Stomach (tissue), 9 donors: ENCODE results near the gene STC2. TPM values are rescaled to one million over a fixed set of nuclear protein-coding genes. Genes with fewer than 3 reads are reported as not detected.

Experiments
- DNase-seq, 2 donors: peaks; one replicate each; pipeline versions ENCODE4 v3.0.0 to v3.0.0-alpha.2; 2013 to 2019
- H3K27ac ChIP-seq, 5 donors: fragments of 200-600 bp in 4 of 5; sonication (generic) in 4 of 5; one replicate each; pipeline ENCODE4 v1.5.1; 2013 to 2019; ENCODE audit warnings: mild to moderate bottlenecking in 1 of 5, moderate library complexity in 1 of 5
- H3K27me3 ChIP-seq, 3 donors: fragments of 200-600 bp; sonication (generic); one replicate each; pipeline ENCODE4 v1.5.1; 2017 to 2019; ENCODE audit warnings: mixed run types in 1 of 3
- H3K36me3 ChIP-seq, 4 donors: fragments of 200-600 bp; sonication (generic); 1 replicate in 3 of 4; 2 replicates in 1 of 4; pipeline ENCODE4 v1.5.1; 2016 to 2019
- H3K4me1 ChIP-seq, 4 donors: fragments of 200-600 bp; sonication (generic); one replicate each; pipeline ENCODE4 v1.5.1; 2016 to 2019
- H3K4me3 ChIP-seq, 4 donors: fragments of 200-600 bp; sonication (generic) in 3 of 4; one replicate each; pipeline ENCODE4 v1.5.1; 2016 to 2019; ENCODE audit warnings: mild to moderate bottlenecking in 1 of 4
- H3K9me3 ChIP-seq, 4 donors: fragments of 200-600 bp; sonication (generic); one replicate each; pipeline ENCODE4 v1.5.1; 2016 to 2019
- EP300 ChIP-seq: sonication (generic); formaldehyde crosslinking; IDR thresholded peaks from one replicate; pipeline ENCODE4 v1.6.1; 2017; ENCODE audit warnings: antibody characterized with exemption
- POLR2A ChIP-seq, 4 donors: fragments of 450-650 bp; IDR thresholded peaks; one replicate each; pipeline ENCODE4 v1.6.1; 2016; ENCODE audit warnings: antibody characterized with exemption in 4 of 4, control low read depth in 2 of 4, mild to moderate bottlenecking in 1 of 4, moderate library complexity in 1 of 4
- POLR2AphosphoS5 ChIP-seq, 3 donors: sonication (generic); formaldehyde crosslinking; IDR thresholded peaks; one replicate each; pipeline ENCODE4 v1.6.1; 2016; ENCODE audit warnings: antibody characterized with exemption in 3 of 3
- WGBS, 5 donors: extraction: QIAGEN DNeasy Blood & Tissue Kit in 3 of 5; methylation state at CpG; one replicate each; pipeline versions ENCODE4 v1.1.5 to v1.1.7; 2013 to 2018; 5-methylcytosine and 5-hydroxymethylcytosine counted together
- intact Hi-C: fragments of 100-400 bp; cut with DNase I; formaldehyde crosslinking; loops from one replicate; pipeline ENCODE4 v1.15.1; 2023; ENCODE audit warnings: low total_unique reads
- polyA plus RNA-seq, 3 donors: library from polyadenylated mRNA; stranded (reverse); fragments of 200-250 nt; gene quantifications; one replicate each; pipeline ENCODE4 v1.2.3, GENCODE V29; 2013
- total RNA-seq, 5 donors: library from RNA; depleted of rRNA; stranded (reverse); fragments of >200 nt; gene quantifications; one replicate each; pipeline versions ENCODE4 v1.1.0 to v1.2.3, GENCODE V29; 2014 to 2016
- TF ChIP-seq, protein P1 (sequence below), 7 experiments: fragments of 450-650 bp in 4 of 7; fragments of 200-600 bp in 3 of 7; sonication (generic) in 3 of 7; IDR thresholded peaks; one replicate each; pipeline ENCODE4 v1.5.1; 2016 to 2019; ENCODE audit warnings: antibody characterized with exemption in 7 of 7, control low read depth in 2 of 7, mild to moderate bottlenecking in 1 of 7
- donor health status: healthy with polysubstance abuse.
- donor health status: Bipolar disorder and iron deficiency.
- donor health status: healthy.

The STC2 gene
- total and polyA plus RNA-seq, 8 donors, result 0.15 to 2.6 (median 0.89) TPM; not detected in 1

GRCh38 chr5:173326501-173326960, 1.7 kb downstream of the STC2 start:
- peak in 1 of 3 donors; percentile 18 for TF ChIP-seq POLR2AphosphoS5 (IDR thresholded peaks at IDR 0.05)
- TF ChIP-seq EP300, result no peak
- Histone ChIP-seq H3K27me3 (peaks cover 13 to 80% (median 41%) of the 10 kb centered on the region in 3 donors), H3K36me3 (no peaks in the 10 kb centered on the region), H3K9me3 (no peaks in the 10 kb centered on the region), H3K27ac (peak overlapping the region in 2 of 5 donors; percentile 39 to 51), H3K4me3 (peak overlapping the region; percentile 41 to 55 (median 46)), H3K4me1 (peaks cover 36 to 68% (median 55%) of the 10 kb centered on the region in 4 donors)
- WGBS, 5 donors, result 9 to 27% (median 22%) methylated on average over 15 of the region's 15 CpGs
- DNase-seq, result no peak
- intact Hi-C loops, result no loop called here

- DNase-seq, result no peak
- no peaks in the 10 kb centered on the region for H3K9me3 ChIP-seq
- H3K27ac ChIP-seq, result peak overlapping the region in 4 of 5 donors; percentile 58 to 70 (median 64)
- H3K4me3 ChIP-seq, result no peak overlapping the region
- H3K4me1 ChIP-seq, result peaks cover 36 to 76% (median 59%) of the 10 kb centered on the region in 4 donors
- intact Hi-C loops, result no loop called here
- H3K27me3 ChIP-seq, result peaks cover 13 to 67% (median 41%) of the 10 kb centered on the region in 3 donors
- TF ChIP-seq POLR2A (IDR thresholded peaks at IDR 0.05) (no peak), EP300 (no peak), POLR2AphosphoS5 (IDR thresholded peaks at IDR 0.05) (no peak)
- TF ChIP-seq, protein P1, sequence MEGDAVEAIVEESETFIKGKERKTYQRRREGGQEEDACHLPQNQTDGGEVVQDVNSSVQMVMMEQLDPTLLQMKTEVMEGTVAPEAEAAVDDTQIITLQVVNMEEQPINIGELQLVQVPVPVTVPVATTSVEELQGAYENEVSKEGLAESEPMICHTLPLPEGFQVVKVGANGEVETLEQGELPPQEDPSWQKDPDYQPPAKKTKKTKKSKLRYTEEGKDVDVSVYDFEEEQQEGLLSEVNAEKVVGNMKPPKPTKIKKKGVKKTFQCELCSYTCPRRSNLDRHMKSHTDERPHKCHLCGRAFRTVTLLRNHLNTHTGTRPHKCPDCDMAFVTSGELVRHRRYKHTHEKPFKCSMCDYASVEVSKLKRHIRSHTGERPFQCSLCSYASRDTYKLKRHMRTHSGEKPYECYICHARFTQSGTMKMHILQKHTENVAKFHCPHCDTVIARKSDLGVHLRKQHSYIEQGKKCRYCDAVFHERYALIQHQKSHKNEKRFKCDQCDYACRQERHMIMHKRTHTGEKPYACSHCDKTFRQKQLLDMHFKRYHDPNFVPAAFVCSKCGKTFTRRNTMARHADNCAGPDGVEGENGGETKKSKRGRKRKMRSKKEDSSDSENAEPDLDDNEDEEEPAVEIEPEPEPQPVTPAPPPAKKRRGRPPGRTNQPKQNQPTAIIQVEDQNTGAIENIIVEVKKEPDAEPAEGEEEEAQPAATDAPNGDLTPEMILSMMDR (IDR thresholded peaks at IDR 0.05), result no peak
- 80 to 88% (median 86%) methylated on average over 13 of the region's 13 CpGs for WGBS, 5 donors
- H3K36me3 ChIP-seq, result no peaks in the 10 kb centered on the region
Measured at GRCh38 chr5:173325091-173325698, 3.0 kb downstream of the STC2 start.

- peak overlapping the region in 4 of 5 donors; percentile 58 to 70 (median 64) for H3K27ac ChIP-seq
- H3K4me3 ChIP-seq, result peak overlapping the region in 2 of 4 donors; percentile 1 to 7
Measured at GRCh38 chr5:173324115-173325001, 3.9 kb downstream of the STC2 start.

GRCh38 chr5:173323799-173324114, 4.5 kb downstream of the STC2 start:
- Histone ChIP-seq H3K27ac (peak overlapping the region in 4 of 5 donors; percentile 58 to 70 (median 64)), H3K27me3 (peaks cover 13 to 52% (median 27%) of the 10 kb centered on the region in 3 donors), H3K4me3 (peak overlapping the region in 2 of 4 donors; percentile 1 to 7), H3K9me3 (no peaks in the 10 kb centered on the region), H3K4me1 (peaks cover 23 to 77% (median 57%) of the 10 kb centered on the region in 4 donors), H3K36me3 (no peaks in the 10 kb centered on the region)
- intact Hi-C loops, result no loop called here
- DNase-seq, result no peak
- WGBS, 5 donors, result 45 to 61% (median 52%) methylated on average over 8 of the region's 8 CpGs
- no peak for TF ChIP-seq POLR2AphosphoS5 (IDR thresholded peaks at IDR 0.05)
- TF ChIP-seq, protein P1 (IDR thresholded peaks at IDR 0.05), result no peak
- TF ChIP-seq EP300, result no peak
- no peak for TF ChIP-seq POLR2A (IDR thresholded peaks at IDR 0.05)

More at GRCh38 chr5:173324115-173325001, 3.9 kb downstream of the STC2 start:
- DNase-seq, result peak; percentile 76 to 93
- TF ChIP-seq POLR2A (IDR thresholded peaks at IDR 0.05) (no peak), EP300 (no peak), POLR2AphosphoS5 (IDR thresholded peaks at IDR 0.05) (peak; percentile 38 to 79 (median 42))
- TF ChIP-seq, protein P1 (IDR thresholded peaks at IDR 0.05), result no peak
- H3K27me3 ChIP-seq, result peaks cover 13 to 58% (median 33%) of the 10 kb centered on the region in 3 donors
- 38 to 53% (median 47%) methylated on average over 26 to 29 of the region's 29 CpGs for WGBS, 5 donors
- intact Hi-C loops, result no loop called here
- H3K9me3 ChIP-seq, result no peaks in the 10 kb centered on the region
- no peaks in the 10 kb centered on the region for H3K36me3 ChIP-seq
- H3K4me1 ChIP-seq, result peaks cover 29 to 77% (median 60%) of the 10 kb centered on the region in 4 donors
